Panc1 (cell line): ENCODE data around the gene FARSA. TPM values are rescaled to one million over a fixed set of nuclear protein-coding genes. Genes with fewer than 3 reads are reported as not detected.

Experiments used
- ATAC-seq: fragments of 200-7000 bp; cut with Tn5 transposase; 2 replicates; pipeline ENCODE4 v1.9.1; 2020; ENCODE audit warnings: mild to moderate bottlenecking, moderate library complexity
- BruUV-seq: library from RNA; stranded (reverse); fragments of 400-500 nt; replicated peaks from 2 replicates; lab custom pipeline; 2021; lab: Mats Ljungman, UMichigan
- CTCF ChIA-PET: fragments of 300-600 bp; sonication (Branson Sonifier 250); formaldehyde crosslinking; loops from one replicate; lab custom pipeline; 2022; ENCODE audit warnings: antibody characterized with exemption; lab: Charles Lee
- POLR2A ChIA-PET: fragments of 300-600 bp; sonication (Branson Sonifier 250); formaldehyde crosslinking; loops from one replicate; lab custom pipeline; 2022; ENCODE audit warnings: antibody characterized with exemption; lab: Charles Lee
- DNase-seq: peaks from one replicate; pipeline ENCODE4 v3.0.0-alpha.2; 2010; ENCODE audit warnings: low read depth, low spot score
- H3K27ac ChIP-seq: 2 replicates; pipeline ENCODE4 v1.5.1; 2011; ENCODE audit warnings: mild to moderate bottlenecking, low read length, inconsistent platforms
- H3K27me3 ChIP-seq: fragments of 200-500 bp; sonication (Bioruptor generic); 2 replicates; pipeline ENCODE4 v1.6.0; 2014; ENCODE audit warnings: low read length, inconsistent platforms; ENCODE audit not compliant: control insufficient read depth, insufficient read depth
- H3K36me3 ChIP-seq: fragments of 200-500 bp; sonication (Bioruptor generic); 2 replicates; pipeline ENCODE4 v1.5.1; 2014; ENCODE audit warnings: inconsistent platforms, mild to moderate bottlenecking, low read length, moderate library complexity; ENCODE audit not compliant: control insufficient read depth, insufficient read depth
- H3K4me1 ChIP-seq: 2 replicates; pipeline ENCODE4 v1.5.1; 2011; ENCODE audit warnings: inconsistent platforms, mild to moderate bottlenecking, low read length, moderate library complexity; ENCODE audit not compliant: control insufficient read depth, insufficient read depth
- H3K4me3 ChIP-seq, 2 experiments: 2 replicates each; pipeline ENCODE4 v1.5.1; 2011 to 2012; ENCODE audit warnings: low read depth in 2 of 2, low read length in 2 of 2, mild to moderate bottlenecking in 2 of 2, inconsistent platforms in 1 of 2, moderate library complexity in 1 of 2
- H3K9me3 ChIP-seq: fragments of 200-500 bp; sonication (Bioruptor generic); 2 replicates; pipeline ENCODE4 v1.5.1; 2014; ENCODE audit warnings: low read depth, mild to moderate bottlenecking, inconsistent platforms, low read length, moderate library complexity; ENCODE audit not compliant: control insufficient read depth, insufficient read depth
- POLR2AphosphoS5 ChIP-seq: IDR thresholded peaks from 2 replicates; pipeline ENCODE4 v1.6.1; 2012; ENCODE audit warnings: mild to moderate bottlenecking, low read depth, low read length, moderate library complexity
- SIN3A ChIP-seq: IDR thresholded peaks from 2 replicates; pipeline ENCODE4 v1.6.1; 2012; ENCODE audit warnings: low read depth, mild to moderate bottlenecking, low read length, moderate library complexity, borderline replicate concordance; ENCODE audit not compliant: insufficient read depth
- TCF7L2 ChIP-seq: IDR thresholded peaks from 2 replicates; pipeline ENCODE4 v1.6.1; 2011; ENCODE audit warnings: mild to moderate bottlenecking, low read depth, low read length, inconsistent platforms
- in situ Hi-C: cut with HindIII; loops from 2 replicates; pipeline ENCODE4 v1.10.0; 2016; ENCODE audit warnings: low sequenced_read_pairs, low pct_unique_long_range_greater_than_20kb
- intact Hi-C: fragments of 100-400 bp; cut with micrococcal nuclease; formaldehyde crosslinking; loops from one replicate; pipeline ENCODE4 v1.10.0; 2022; ENCODE audit not compliant: unreplicated experiment
- total RNA-seq: library from RNA; stranded (reverse); gene quantifications from one replicate; pipeline ENCODE4 v1.2.1, GENCODE V29; 2021; ENCODE audit not compliant: unreplicated experiment
- TF ChIP-seq, protein P1 (sequence below), 2 experiments: IDR thresholded peaks; 2 replicates each; pipeline ENCODE4 v1.6.1; 2011 to 2012; ENCODE audit warnings: low read depth in 2 of 2, control low read depth in 1 of 2, low read length in 1 of 2, mild to moderate bottlenecking in 1 of 2, moderate library complexity in 1 of 2; ENCODE audit not compliant: insufficient read depth in 1 of 2
- TF ChIP-seq, protein P2 (sequence below): fragments of 450-650 bp; IDR thresholded peaks from 2 replicates; pipeline ENCODE4 v1.5.1; 2017; ENCODE audit warnings: mild to moderate bottlenecking

The FARSA gene
- total RNA-seq, 1 experiment from 2014 or later, result 80.3 TPM

DNA sequence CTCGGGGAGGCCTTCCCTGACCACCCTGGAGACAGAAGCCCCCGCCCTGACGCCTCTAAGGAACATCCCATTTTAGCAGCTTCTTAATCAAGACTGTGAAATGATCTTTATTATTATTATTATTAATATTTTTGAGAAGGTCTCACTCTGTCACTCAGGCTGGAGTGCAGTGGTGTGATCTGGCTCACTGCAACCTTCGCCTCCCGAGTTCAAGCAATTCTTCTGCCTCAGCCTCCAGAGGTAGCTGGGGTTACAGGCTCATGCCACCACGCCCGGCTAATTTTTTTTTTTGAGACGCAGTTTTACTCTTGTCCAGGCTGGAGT is 32.3 kb upstream of the FARSA start:
- ATAC-seq (no peak), DNase-seq (no peak)
- Histone ChIP-seq H3K27ac (peak overlapping the region; percentile 82), H3K9me3 (no peaks in the 10 kb centered on the region), H3K27me3 (no peaks in the 10 kb centered on the region), H3K4me3 (peak overlapping the region in 1 of 2 experiments; percentile 49; a peak in 2 of 4 replicates), H3K4me1 (peaks cover 10% of the 10 kb centered on the region), H3K36me3 (no peaks in the 10 kb centered on the region)
- TF ChIP-seq POLR2AphosphoS5, result no peak
- no peak for TF ChIP-seq SIN3A
- TF ChIP-seq TCF7L2, result no peak
- TF ChIP-seq, protein P1, sequence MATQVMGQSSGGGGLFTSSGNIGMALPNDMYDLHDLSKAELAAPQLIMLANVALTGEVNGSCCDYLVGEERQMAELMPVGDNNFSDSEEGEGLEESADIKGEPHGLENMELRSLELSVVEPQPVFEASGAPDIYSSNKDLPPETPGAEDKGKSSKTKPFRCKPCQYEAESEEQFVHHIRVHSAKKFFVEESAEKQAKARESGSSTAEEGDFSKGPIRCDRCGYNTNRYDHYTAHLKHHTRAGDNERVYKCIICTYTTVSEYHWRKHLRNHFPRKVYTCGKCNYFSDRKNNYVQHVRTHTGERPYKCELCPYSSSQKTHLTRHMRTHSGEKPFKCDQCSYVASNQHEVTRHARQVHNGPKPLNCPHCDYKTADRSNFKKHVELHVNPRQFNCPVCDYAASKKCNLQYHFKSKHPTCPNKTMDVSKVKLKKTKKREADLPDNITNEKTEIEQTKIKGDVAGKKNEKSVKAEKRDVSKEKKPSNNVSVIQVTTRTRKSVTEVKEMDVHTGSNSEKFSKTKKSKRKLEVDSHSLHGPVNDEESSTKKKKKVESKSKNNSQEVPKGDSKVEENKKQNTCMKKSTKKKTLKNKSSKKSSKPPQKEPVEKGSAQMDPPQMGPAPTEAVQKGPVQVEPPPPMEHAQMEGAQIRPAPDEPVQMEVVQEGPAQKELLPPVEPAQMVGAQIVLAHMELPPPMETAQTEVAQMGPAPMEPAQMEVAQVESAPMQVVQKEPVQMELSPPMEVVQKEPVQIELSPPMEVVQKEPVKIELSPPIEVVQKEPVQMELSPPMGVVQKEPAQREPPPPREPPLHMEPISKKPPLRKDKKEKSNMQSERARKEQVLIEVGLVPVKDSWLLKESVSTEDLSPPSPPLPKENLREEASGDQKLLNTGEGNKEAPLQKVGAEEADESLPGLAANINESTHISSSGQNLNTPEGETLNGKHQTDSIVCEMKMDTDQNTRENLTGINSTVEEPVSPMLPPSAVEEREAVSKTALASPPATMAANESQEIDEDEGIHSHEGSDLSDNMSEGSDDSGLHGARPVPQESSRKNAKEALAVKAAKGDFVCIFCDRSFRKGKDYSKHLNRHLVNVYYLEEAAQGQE (IDR thresholded peaks at IDR 0.05; ENCODE audit: insufficient read depth in 1 of 2, low read depth in 2 of 2, low read length in 1 of 2), result no peak
- TF ChIP-seq, protein P2, sequence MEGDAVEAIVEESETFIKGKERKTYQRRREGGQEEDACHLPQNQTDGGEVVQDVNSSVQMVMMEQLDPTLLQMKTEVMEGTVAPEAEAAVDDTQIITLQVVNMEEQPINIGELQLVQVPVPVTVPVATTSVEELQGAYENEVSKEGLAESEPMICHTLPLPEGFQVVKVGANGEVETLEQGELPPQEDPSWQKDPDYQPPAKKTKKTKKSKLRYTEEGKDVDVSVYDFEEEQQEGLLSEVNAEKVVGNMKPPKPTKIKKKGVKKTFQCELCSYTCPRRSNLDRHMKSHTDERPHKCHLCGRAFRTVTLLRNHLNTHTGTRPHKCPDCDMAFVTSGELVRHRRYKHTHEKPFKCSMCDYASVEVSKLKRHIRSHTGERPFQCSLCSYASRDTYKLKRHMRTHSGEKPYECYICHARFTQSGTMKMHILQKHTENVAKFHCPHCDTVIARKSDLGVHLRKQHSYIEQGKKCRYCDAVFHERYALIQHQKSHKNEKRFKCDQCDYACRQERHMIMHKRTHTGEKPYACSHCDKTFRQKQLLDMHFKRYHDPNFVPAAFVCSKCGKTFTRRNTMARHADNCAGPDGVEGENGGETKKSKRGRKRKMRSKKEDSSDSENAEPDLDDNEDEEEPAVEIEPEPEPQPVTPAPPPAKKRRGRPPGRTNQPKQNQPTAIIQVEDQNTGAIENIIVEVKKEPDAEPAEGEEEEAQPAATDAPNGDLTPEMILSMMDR, result no peak
- BruUV-seq, result no TSS peak
- CTCF ChIA-PET, result interaction anchor here (0.6 to 2.2 kb wide), 9 partner anchors 11 to 397 kb away, joined by 3 to 24 read pairs (median 4); no protein-coding TSS in a partner anchor
- POLR2A ChIA-PET, result interaction anchor here (0.6 kb wide), 1 partner anchor 186 kb away, joined by 3 read pairs; no protein-coding TSS in a partner anchor
- intact Hi-C loops (no loop called here), in situ Hi-C loops (no loop called here)

DNA sequence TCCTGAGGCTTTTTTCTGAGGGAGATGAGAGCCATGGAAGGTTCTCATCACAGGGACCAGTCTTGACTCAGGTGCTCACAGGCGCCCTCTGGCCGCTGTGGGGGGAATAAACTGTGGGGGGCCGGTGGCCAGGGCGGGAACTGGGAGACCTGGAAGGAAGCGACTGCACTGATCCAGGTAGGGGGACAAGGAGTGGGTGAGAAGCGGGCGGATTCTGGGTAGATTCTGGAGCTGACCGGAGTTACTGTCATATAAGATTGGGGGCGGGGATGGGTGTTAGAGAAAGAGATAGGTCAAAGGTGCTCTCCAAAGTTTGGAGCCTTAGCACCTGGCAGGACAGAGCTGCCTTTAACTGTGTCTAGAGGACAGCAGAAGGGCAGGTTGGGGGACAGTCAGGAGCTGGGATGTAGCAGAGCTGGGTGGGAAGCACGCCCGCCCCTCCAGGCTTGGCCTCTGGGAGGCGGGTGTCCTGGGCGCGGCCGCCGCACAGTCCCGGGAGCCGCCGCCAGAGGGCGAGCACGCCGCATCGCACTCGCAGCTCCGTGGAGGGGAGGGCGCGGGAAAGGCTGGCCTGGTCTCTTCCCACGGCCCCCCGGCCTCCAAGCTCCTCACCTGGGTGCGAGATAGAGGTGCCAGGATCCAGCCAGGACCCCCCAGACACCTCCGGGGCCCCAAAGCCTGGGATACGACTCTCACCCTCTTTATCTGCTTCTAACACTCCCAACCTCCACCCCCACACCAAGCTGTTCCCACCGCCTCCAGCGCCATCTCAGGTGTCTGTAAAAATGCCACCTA is 31.7 kb upstream of the FARSA start:
- in situ Hi-C loops, result no loop called here
- ATAC-seq (peak; percentile 98), DNase-seq (peak; percentile 36)
- no TSS peak for BruUV-seq
- peak overlapping the region; percentile 49 to 79 for H3K4me3 ChIP-seq
- no peaks in the 10 kb centered on the region for H3K9me3 ChIP-seq
- intact Hi-C loops, result no loop called here
- H3K36me3 ChIP-seq, result no peaks in the 10 kb centered on the region
- ChIA-PET POLR2A (interaction anchor here (0.6 kb wide), 1 partner anchor 187 kb away, joined by 3 read pairs; no protein-coding TSS in a partner anchor), CTCF (interaction anchor here (0.6 to 2.2 kb wide), 10 partner anchors 11 to 398 kb away, joined by 3 to 24 read pairs (median 4); no protein-coding TSS in a partner anchor)
- H3K27ac ChIP-seq, result peak overlapping the region; percentile 82
- H3K27me3 ChIP-seq, result no peaks in the 10 kb centered on the region
- peaks cover 10% of the 10 kb centered on the region for H3K4me1 ChIP-seq
- TF ChIP-seq POLR2AphosphoS5, result no peak
- TF ChIP-seq, protein P2, result peak; percentile 97
